ENCODE data around the gene PNPLA1.

The PNPLA1 gene

DNA sequence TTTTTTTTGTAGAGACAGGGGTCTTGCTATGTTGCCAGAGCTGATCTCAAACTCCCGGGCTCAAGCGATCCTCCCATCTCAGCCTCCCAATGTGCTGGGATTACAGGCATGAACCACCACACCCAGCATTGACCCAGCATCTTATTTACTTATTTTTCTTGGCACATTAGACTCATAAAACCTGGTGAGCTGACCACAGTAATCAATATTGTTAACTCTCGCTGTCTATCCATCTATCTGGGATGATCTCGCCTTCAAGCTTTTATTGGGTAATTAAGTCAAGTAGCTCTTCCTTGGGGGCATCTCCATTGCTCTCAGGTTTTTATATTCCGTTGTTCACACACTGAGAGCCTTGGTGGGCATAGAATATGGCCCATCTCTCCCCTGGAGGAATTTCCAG, 17.0 kb downstream of the PNPLA1 start:
- H3K27ac ChIP-seq, result no peak overlapping the region
- TF ChIP-seq, protein P1, sequence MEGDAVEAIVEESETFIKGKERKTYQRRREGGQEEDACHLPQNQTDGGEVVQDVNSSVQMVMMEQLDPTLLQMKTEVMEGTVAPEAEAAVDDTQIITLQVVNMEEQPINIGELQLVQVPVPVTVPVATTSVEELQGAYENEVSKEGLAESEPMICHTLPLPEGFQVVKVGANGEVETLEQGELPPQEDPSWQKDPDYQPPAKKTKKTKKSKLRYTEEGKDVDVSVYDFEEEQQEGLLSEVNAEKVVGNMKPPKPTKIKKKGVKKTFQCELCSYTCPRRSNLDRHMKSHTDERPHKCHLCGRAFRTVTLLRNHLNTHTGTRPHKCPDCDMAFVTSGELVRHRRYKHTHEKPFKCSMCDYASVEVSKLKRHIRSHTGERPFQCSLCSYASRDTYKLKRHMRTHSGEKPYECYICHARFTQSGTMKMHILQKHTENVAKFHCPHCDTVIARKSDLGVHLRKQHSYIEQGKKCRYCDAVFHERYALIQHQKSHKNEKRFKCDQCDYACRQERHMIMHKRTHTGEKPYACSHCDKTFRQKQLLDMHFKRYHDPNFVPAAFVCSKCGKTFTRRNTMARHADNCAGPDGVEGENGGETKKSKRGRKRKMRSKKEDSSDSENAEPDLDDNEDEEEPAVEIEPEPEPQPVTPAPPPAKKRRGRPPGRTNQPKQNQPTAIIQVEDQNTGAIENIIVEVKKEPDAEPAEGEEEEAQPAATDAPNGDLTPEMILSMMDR (conservative IDR thresholded peaks at IDR 0.05), result no peak

DNA sequence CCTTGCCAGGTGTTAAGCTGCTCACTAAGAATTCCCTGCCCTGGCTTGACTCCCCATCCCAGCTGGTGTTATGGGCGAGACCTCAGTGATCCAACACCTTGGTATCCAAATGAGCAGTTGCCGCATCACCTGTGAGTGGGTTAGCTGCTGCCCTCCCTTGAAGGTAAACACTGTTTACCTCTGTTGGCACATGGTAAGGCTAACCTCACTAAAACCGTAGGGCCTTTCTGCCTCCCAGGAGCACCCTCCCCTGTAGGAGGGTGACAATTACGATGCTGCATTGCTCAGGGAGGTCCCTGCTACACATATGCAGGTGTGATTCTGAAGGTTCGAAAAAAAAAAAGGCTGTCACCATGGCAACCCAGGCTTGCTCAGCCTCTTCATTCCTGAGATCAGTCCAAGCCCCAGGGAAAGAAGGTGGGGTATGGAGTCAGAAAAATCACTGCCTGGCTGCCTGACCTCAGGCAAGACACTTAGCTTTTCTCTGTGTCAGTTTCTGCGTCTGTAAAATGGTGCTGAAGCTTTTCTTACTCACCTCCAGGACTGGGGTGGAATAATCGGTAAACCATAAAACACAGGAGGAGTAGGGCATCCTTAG, 19.5 kb downstream of the PNPLA1 start:
- no peak overlapping the region for H3K27ac ChIP-seq
- TF ChIP-seq, protein P1 (conservative IDR thresholded peaks at IDR 0.05), result no peak

DNA sequence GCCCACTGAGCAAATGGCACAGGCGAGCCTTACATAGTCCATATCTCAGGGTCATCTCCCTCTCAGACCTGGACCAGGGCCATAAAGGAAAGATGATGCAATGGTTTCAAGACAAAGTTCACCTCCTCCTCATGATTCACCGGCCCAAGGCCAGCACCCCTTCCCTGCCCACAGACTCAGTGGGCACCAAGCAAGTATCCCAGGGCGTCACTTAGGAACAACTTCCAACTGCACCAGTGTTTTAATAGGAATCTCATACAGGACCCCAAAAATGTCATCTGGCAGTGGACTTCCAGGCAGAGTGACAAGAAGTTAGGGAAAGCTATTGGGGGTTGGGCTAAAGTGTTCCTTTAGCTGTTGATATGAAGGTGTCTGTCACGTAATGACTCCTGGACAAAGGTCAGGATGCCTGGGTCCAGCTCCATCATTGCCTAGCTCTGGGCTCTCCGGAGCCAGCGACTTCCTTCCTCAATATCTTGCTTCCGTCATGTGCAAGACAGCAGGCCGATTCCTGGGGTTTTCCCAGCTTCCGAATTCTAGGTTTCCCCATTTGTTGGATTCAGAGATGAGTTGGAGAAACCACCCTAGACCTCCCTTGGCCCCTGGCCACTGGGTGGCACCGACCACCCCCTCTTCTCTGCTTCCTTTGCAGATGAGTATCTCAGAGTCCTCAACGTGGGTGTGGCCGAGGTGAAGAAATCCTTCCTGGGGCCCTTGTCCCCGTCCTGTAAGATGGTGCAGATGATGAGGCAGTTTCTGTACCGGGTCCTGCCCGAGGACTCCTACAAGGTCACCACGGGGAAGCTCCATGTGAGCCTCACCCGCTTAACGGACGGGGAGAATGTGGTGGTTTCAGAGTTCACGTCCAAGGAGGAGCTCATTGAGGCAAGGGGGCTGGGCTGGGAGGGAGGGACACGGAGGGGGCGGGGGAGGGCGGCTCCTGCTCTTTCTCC, 21.1 kb downstream of the PNPLA1 start:
- TF ChIP-seq, protein P1 (conservative IDR thresholded peaks at IDR 0.05), result no peak
- no peak overlapping the region for H3K27ac ChIP-seq

DNA sequence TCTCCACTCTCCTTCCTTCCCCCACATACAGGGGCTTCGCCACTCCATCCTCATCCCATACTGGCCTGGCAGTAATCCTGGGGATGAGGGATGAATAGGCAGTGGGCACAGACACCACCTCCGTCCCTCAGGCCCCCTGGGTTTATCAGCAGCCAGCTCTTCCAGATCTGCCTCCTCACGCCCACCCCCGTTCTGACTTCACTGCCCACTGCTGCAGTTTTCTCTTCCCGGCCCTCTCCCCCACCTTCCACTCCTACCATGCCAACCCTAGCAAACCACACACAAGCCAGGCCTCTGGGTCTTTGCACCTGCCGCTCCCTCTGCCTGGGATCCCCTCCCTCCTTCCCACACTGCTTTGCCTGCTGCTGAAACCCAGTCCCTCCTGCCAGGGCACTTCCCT, 22.3 kb downstream of the PNPLA1 start:
- TF ChIP-seq, protein P1 (conservative IDR thresholded peaks at IDR 0.05), result no peak
- no peak overlapping the region for H3K27ac ChIP-seq

DNA sequence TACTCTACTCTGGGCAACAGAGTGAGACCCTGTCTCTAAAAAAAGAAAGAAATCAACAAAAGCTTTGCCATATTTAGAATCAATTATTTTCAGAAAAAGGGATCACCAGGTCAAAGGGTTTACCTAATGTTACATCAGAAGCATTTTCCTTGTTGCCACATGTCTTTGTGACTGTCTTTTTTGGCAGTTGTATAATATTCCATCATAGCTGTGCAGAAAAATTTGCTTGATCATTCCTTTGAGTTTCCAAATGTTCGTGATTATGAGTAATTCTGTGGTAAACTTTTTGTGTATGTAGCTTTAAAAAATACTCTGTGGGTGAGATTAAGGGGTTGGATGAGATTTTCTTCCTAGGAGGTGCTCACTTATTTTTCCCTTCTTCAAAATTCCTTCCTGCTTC, 26.4 kb downstream of the PNPLA1 start:
- H3K27ac ChIP-seq, result no peak overlapping the region
- TF ChIP-seq, protein P1 (conservative IDR thresholded peaks at IDR 0.05), result no peak

DNA sequence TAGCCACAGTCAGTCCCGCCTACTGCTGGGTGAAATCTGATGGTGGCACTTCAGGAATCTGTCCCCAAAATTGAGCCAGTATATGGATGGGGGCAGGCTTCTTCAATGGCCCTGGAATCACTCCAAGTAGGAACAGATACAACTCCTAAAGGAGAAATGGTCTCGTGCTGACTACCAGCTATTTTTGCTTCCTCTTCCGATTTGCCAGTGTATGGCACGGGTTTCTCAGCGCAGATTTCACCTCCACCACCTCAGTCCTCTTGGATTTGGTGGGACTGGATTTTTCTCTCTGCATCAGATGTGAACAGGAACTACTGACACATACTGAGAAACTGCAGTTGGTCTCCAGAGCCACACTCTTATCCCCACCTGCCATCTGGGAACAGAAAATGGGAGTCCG, 27.2 kb downstream of the PNPLA1 start:
- H3K27ac ChIP-seq, result no peak overlapping the region
- TF ChIP-seq, protein P1 (conservative IDR thresholded peaks at IDR 0.05), result no peak

DNA sequence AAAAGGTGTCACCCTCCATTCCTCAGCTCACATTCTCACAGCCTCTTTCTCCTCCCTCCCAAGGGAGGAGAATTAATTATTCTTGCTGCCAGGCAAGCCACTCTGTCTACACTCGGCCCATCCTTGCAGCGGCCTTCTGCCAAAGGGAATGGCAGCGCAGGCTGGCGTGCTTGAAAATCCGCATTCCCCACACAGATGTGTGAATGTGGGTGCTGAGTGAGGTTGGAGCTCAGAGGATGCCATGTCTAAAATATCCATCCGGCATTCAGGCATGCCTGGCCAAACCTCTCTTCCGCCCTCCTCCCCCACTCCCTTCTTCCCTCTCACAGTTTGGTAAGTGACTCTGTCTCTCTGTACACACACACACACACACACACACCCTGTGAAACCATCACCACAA, 27.7 kb downstream of the PNPLA1 start:
- H3K27ac ChIP-seq, result no peak overlapping the region
- TF ChIP-seq, protein P1 (conservative IDR thresholded peaks at IDR 0.05), result no peak
